Daoy (cell line): ENCODE measurements around the gene ASIC3. TPM values are rescaled to one million over a fixed set of nuclear protein-coding genes. Genes with fewer than 3 reads are reported as not detected.
"Not testable (repeated sequence)": the region's sequence is repeated elsewhere in the genome, so short reads cannot be mapped to it uniquely, and the experiment has no call there.

ENCODE experiments used
- DNase-seq: peaks from one replicate; pipeline ENCODE4 v3.0.0-alpha.2; 2015; ENCODE audit warnings: low read depth
- total RNA-seq: library from RNA; depleted of rRNA; stranded (reverse); fragments of >200 nt; shearing (Covaris generic); gene quantifications from 2 replicates; pipeline ENCODE4 v1.2.3, GENCODE V29; 2014

ASIC3 gene
- total RNA-seq, 1 experiment from 2014 or later: 1.5 TPM

GRCh38 chr7:151013733-151014497 is 34.4 kb upstream of the ASIC3 start:
- DNase-seq: peak; percentile 83

GRCh38 chr7:151014950-151015349 is 33.4 kb upstream of the ASIC3 start:
- DNase-seq: no peak

- DNase-seq: no peak
Measured at GRCh38 chr7:151015967-151016366, 32.4 kb upstream of the ASIC3 start.

- no peak for DNase-seq
Measured at GRCh38 chr7:151016505-151016904, 31.8 kb upstream of the ASIC3 start.

GRCh38 chr7:151016942-151017341 is 31.4 kb upstream of the ASIC3 start:
- DNase-seq: no peak

- no peak for DNase-seq
Measured at GRCh38 chr7:151017370-151017952, 30.9 kb upstream of the ASIC3 start.

- DNase-seq: peak; percentile 85
Measured at GRCh38 chr7:151017953-151018420, 30.3 kb upstream of the ASIC3 start.

- DNase-seq: peak; percentile 52
Measured at GRCh38 chr7:151018421-151019129, 29.8 kb upstream of the ASIC3 start.

GRCh38 chr7:151019130-151019447 is 29.2 kb upstream of the ASIC3 start:
- no peak for DNase-seq

- DNase-seq: no peak
Measured at GRCh38 chr7:151020231-151020630, 28.1 kb upstream of the ASIC3 start.

GRCh38 chr7:151023232-151023631 is 25.1 kb upstream of the ASIC3 start:
- no peak for DNase-seq

GRCh38 chr7:151024435-151025056 is 23.8 kb upstream of the ASIC3 start, which contains the start of gene ATG9B:
Gene ATG9B, minus strand, starts transcription at chr7:151024494. Its CDS starts 71 bp downstream, at chr7:151024423.
- DNase-seq: no peak

- peak; percentile 69 for DNase-seq
Measured at GRCh38 chr7:151025924-151026671, 22.2 kb upstream of the ASIC3 start.

GRCh38 chr7:151026771-151027727 is 21.3 kb upstream of the ASIC3 start:
- not testable (repeated sequence) for DNase-seq

- DNase-seq: not testable (repeated sequence)
Measured at GRCh38 chr7:151027728-151028130, 20.6 kb upstream of the ASIC3 start.

- DNase-seq: peak; percentile 100
Measured at GRCh38 chr7:151028131-151028947, 20.0 kb upstream of the ASIC3 start, which contains the start of gene ABCB8. Gene ABCB8, plus strand, starts transcription at chr7:151028450. Its CDS starts 66 bp downstream, at chr7:151028516.

- no peak for DNase-seq
Measured at GRCh38 chr7:151028948-151029501, 19.3 kb upstream of the ASIC3 start.

GRCh38 chr7:151031011-151031410 is 17.3 kb upstream of the ASIC3 start:
- DNase-seq: no peak
